HUES64 (cell line): ENCODE measurements around the gene RHOT2.

Experiments
- H3K27ac ChIP-seq: 2 replicates; pipeline ENCODE4 v1.7.0; 2013; ENCODE audit warnings: low read depth, low read length, inconsistent platforms
- H3K27me3 ChIP-seq: 2 replicates; pipeline ENCODE4 v1.6.1; 2013; ENCODE audit warnings: mild to moderate bottlenecking, low read length; ENCODE audit not compliant: insufficient read depth
- H3K36me3 ChIP-seq: 2 replicates; pipeline ENCODE4 v1.6.1; 2013; ENCODE audit warnings: mild to moderate bottlenecking, low read length; ENCODE audit not compliant: insufficient read depth
- H3K4me1 ChIP-seq: 2 replicates; pipeline ENCODE4 v1.6.1; 2013; ENCODE audit warnings: mild to moderate bottlenecking, low read length, moderate library complexity; ENCODE audit not compliant: insufficient read depth
- H3K4me3 ChIP-seq: 2 replicates; pipeline ENCODE4 v1.5.1; 2013; ENCODE audit warnings: mild to moderate bottlenecking, low read length, moderate library complexity
- H3K9ac ChIP-seq: 2 replicates; pipeline ENCODE4 v1.6.1; 2013; ENCODE audit warnings: mild to moderate bottlenecking, low read depth, low read length
- H3K9me3 ChIP-seq: 2 replicates; pipeline ENCODE4 v1.6.1; 2013; ENCODE audit warnings: low read depth, low read length; ENCODE audit not compliant: insufficient read depth
- WGBS: fragments of 150-250, 120-280 bp; methylation state at CpG from one replicate; pipeline ENCODE4 v1.1.7; 2013; ENCODE audit warnings: missing lambda C conversion rate; 5-methylcytosine and 5-hydroxymethylcytosine counted together

The RHOT2 gene

GRCh38 chr16:634051-634670 lies 33.8 kb upstream of the RHOT2 start:
- Histone ChIP-seq H3K27ac (no peak overlapping the region), H3K27me3 (no peaks in the 10 kb centered on the region), H3K36me3 (peaks cover 10% of the 10 kb centered on the region), H3K4me1 (peaks cover 29% of the 10 kb centered on the region), H3K9me3 (no peaks in the 10 kb centered on the region), H3K4me3 (no peak overlapping the region), H3K9ac (no peak overlapping the region)
- 93% methylated on average over 22 of the region's 22 CpGs for WGBS

- no peak overlapping the region for H3K27ac ChIP-seq
Observed at GRCh38 chr16:634996-635395, 32.9 kb upstream of the RHOT2 start.

DNA sequence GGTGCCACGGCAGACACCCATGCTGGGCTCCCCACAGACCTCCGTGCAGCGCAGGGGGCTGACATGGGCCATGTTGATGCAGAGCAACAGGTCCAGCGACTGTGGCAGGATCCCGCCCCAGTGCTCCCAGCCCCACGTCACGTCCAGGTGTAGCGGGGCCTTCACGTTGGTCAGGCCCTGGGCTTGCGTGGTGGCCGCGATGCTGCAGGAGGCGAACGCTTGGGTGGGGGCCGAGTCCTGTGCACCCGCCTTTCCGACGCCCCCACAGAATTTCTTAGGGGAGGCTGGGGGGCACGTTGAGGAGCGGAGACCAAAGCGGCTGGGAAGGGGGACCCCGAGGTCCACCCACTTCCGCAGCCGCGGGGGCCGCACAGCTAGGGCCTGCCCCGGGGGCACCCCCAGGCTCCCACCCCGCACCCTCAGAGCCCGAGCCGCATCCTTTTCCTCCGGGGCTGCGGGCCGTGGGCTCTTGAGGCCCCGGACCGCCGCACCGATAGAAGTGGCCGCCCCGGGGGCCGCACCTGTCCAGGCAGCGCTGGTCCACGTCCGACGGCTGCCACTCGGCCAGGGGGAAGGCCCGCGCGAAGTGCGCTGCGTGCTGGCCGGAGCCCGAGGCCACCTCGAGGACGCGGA lies 32.2 kb upstream of the RHOT2 start:
- 9% methylated on average over 55 of the region's 55 CpGs for WGBS
- no peaks in the 10 kb centered on the region for H3K9me3 ChIP-seq
- H3K4me1 ChIP-seq, result peaks cover 17% of the 10 kb centered on the region
- H3K27ac ChIP-seq, result peak overlapping the region; percentile 49
- H3K9ac ChIP-seq, result peak overlapping the region; percentile 89
- peak overlapping the region; percentile 91 for H3K4me3 ChIP-seq
- peaks cover 10% of the 10 kb centered on the region for H3K36me3 ChIP-seq
- H3K27me3 ChIP-seq, result no peaks in the 10 kb centered on the region

More at GRCh38 chr16:634996-635395, 32.9 kb upstream of the RHOT2 start:
- 91% methylated on average over 7 of the region's 7 CpGs for WGBS
- Histone ChIP-seq H3K4me1 (peaks cover 22% of the 10 kb centered on the region), H3K4me3 (peak overlapping the region; percentile 91), H3K9me3 (no peaks in the 10 kb centered on the region), H3K9ac (no peak overlapping the region), H3K36me3 (peaks cover 10% of the 10 kb centered on the region), H3K27me3 (no peaks in the 10 kb centered on the region)

DNA sequence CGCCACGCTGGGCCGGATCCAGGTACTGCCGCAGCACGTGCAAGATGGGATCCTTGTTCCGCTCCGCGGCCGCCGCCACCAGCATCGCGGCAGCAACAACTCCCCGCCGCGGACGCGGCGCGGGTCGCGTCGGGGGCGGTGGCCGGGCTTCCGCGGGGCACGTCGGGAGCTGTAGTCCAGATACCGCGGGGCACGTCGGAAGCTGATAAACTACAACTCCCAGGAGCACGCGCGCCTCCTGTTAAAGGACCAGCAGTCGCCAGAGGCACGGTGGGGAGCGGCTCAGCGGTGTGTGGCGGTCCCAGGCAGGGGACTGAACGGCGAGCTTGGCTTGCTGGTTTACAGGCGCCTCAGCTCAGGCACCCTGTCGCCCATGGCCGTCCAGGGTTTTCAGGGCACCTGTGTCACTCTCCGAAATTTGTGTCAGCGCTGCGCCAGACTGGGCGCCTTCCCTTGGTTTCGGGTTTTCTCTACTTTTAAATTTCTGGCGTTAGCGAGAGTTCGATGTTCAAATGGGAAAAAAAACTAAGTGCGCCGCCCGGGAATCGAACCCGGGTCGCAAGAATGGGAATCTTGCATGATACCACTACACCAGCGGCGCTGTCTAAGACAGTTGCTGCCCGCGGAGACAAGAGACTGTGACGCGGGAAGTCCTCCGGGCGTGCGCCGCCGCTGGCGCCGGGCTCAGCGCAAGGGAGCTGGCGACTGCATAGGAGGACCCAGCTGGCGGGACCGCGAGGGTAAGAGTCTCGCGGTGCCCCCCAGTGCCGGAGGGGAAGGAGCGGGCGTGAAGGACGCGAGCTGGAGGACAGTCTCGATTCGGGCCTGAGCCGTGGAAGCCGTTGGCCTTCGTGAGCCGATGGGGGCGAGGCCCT lies 31.5 kb upstream of the RHOT2 start, which contains the start of gene METTL26:
METTL26 (minus strand) TSS at position 100 of the 875 bp plus-strand sequence; CDS start at position 85, 15 bp downstream.
- Histone ChIP-seq H3K36me3 (peaks cover 10% of the 10 kb centered on the region), H3K4me3 (peak within 1 kb of the TSS; percentile 91), H3K27ac (peak within 1 kb of the TSS; percentile 87), H3K9ac (peak within 1 kb of the TSS; percentile 89), H3K9me3 (no peaks in the 10 kb centered on the region), H3K27me3 (no peaks in the 10 kb centered on the region), H3K4me1 (peaks cover 17% of the 10 kb centered on the region)
- under 1% methylated on average over 91 of the region's 91 CpGs for WGBS

GRCh38 chr16:637081-638018 lies 30.6 kb upstream of the RHOT2 start:
- H3K9ac ChIP-seq, result peak overlapping the region; percentile 78
- H3K4me1 ChIP-seq, result peaks cover 17% of the 10 kb centered on the region
- H3K4me3 ChIP-seq, result peak overlapping the region; percentile 91
- peak overlapping the region; percentile 87; the same call in 1 of the 2 replicates for H3K27ac ChIP-seq
- H3K9me3 ChIP-seq, result no peaks in the 10 kb centered on the region
- H3K27me3 ChIP-seq, result peaks cover 2% of the 10 kb centered on the region
- WGBS, result 21% methylated on average over 48 of the region's 53 CpGs
- H3K36me3 ChIP-seq, result peaks cover 10% of the 10 kb centered on the region

DNA sequence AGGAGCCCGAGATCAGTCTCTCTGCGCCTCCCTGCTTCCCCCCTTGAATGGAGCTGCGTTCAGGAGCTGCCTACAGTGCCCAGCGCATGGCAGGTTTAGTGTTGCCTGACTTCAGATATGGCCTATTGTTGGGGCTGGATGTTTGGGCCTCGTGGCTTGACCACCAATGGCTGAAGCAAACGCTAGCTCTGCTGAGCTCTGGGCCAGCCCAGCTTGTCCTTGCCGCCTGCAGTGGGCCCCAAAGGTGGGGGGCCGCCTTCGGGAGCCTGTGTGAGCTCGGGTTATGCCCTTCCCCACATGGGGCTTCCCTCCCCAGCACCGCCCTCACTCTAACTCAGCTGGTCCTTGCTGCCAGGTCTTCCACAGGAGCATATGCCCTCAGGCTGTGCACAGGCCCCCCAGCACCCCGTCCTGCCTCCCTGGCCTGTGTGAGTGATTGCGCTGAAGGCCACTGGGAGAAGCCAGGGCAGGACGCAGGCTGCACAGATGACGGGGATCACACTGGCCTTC lies 29.8 kb upstream of the RHOT2 start:
- Histone ChIP-seq H3K36me3 (peaks cover 10% of the 10 kb centered on the region), H3K4me1 (peaks cover 17% of the 10 kb centered on the region), H3K27me3 (peaks cover 10% of the 10 kb centered on the region), H3K4me3 (peak overlapping the region; percentile 45; the same call in 1 of the 2 replicates), H3K9me3 (no peaks in the 10 kb centered on the region), H3K9ac (peak overlapping the region; percentile 54), H3K27ac (peak overlapping the region; percentile 35; the same call in 1 of the 2 replicates)
- WGBS, result 77% methylated on average over 15 of the region's 15 CpGs

DNA sequence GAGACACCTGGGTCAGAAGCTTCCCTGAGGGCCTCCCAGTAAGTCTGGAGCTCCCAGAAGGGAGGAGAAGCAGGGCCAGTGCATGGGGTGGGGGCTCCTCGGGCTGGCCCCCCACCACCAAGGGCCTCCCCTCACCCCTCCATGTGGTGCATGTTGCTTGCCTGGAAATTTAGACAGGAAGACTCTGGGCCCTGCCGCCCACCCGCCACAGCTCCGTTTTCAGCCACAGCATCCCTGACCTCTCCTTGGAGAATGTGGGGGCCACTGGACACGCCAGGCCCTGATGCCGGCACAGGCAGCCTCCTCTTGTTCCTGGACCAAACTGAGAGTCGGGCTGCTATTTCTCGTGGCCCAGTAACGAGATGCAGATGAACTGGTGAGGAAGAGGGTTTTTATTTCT lies 29.1 kb upstream of the RHOT2 start:
- 90% methylated on average over 8 of the region's 9 CpGs for WGBS
- Histone ChIP-seq H3K4me1 (peaks cover 17% of the 10 kb centered on the region), H3K9me3 (no peaks in the 10 kb centered on the region), H3K36me3 (peaks cover 6% of the 10 kb centered on the region), H3K27me3 (peaks cover 13% of the 10 kb centered on the region), H3K27ac (0 out of 2 replicates have a peak overlapping the region, but pooled peaks have one; percentile 25), H3K9ac (no peak overlapping the region), H3K4me3 (no peak overlapping the region)

- Histone ChIP-seq H3K36me3 (no peaks in the 10 kb centered on the region), H3K27ac (no peak overlapping the region), H3K9ac (no peak overlapping the region), H3K27me3 (peaks cover 13% of the 10 kb centered on the region), H3K4me3 (no peak overlapping the region), H3K9me3 (no peaks in the 10 kb centered on the region), H3K4me1 (peaks cover 17% of the 10 kb centered on the region)
- 92% methylated on average over 3 of the region's 5 CpGs for WGBS
Observed at GRCh38 chr16:640614-641013, 27.3 kb upstream of the RHOT2 start.

DNA sequence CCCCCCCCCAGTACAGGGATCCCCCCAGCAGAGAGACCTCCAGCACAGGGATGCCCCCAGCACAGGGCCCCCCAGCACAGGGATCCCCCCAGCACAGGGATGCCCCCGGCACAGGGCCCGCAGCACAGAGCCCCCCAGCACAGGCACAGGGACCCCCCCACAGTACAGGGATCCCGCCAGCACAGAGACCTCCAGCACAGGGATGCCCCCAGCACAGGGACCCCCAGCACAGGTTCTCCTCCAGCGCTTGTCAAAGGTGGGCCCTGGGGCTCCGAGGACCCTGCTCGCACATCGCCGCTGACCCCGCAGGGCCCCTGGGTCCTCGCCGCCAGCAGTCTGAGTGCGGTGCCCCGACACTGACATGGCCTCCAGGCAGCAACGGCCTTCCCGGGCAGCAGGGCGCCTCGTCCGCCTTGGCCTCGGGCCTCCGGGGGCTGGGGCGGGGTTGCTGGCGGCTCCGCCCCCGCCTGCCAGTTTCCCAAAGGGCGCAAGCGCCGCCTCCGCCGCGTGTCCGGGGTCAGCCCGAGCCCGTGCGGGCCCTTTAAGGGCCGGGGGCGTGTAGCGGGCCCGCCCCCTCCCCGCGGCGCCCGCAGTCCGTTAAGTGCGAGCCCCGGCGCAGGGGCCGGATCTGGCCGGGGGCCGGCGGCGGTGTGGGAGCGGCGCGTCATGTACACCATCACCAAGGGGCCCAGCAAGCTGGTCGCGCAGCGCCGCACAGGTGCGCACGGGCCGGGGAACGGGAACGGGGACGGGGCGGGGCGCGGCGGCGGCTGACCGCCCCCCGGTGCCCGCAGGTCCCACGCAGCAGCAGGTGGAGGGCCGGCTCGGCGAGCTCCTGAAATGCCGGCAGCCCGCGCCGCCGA lies 26.4 kb upstream of the RHOT2 start, which contains the start of gene MCRIP2:
MCRIP2 (plus strand) TSS at position 503 of the 863 bp plus-strand sequence; CDS start at position 667, 164 bp downstream.
- WGBS, result 1% methylated on average over 79 of the region's 81 CpGs
- Histone ChIP-seq H3K9me3 (no peaks in the 10 kb centered on the region), H3K9ac (peak within 1 kb of the TSS; percentile 81), H3K27me3 (peaks cover 13% of the 10 kb centered on the region), H3K4me3 (peak within 1 kb of the TSS; percentile 72), H3K4me1 (peaks cover 17% of the 10 kb centered on the region), H3K36me3 (no peaks in the 10 kb centered on the region), H3K27ac (0 out of 2 replicates have a peak within 1 kb of the TSS, but pooled peaks have one; percentile 35)
